K562 (cell line): Measurements from ENCODE around the gene GRAMD4. TPM values are rescaled to one million over a fixed set of nuclear protein-coding genes. Genes with fewer than 3 reads are reported as not detected.

ENCODE experiments used
- ATF6 ChIP-seq: sonication (generic); formaldehyde crosslinking; IDR thresholded peaks from 2 replicates; pipeline ENCODE4 v1.4.0; 2020; ENCODE audit warnings: mild to moderate bottlenecking, missing genetic modification reagents
- BRF1 ChIP-seq: IDR thresholded peaks from 3 replicates; pipeline ENCODE4 v1.6.1; 2011; ENCODE audit warnings: borderline replicate concordance, mild to moderate bottlenecking; ENCODE audit not compliant: insufficient read length; ENCODE audit errors: extremely low read depth
- CBX3 ChIP-seq, 2 experiments: IDR thresholded peaks; 1 replicate in 1 of 2; 2 replicates in 1 of 2; pipeline ENCODE4 v1.6.1; 2012; ENCODE audit warnings: inconsistent platforms in 2 of 2, low read length in 2 of 2, borderline replicate concordance in 1 of 2, control low read depth in 1 of 2
- CCNT2 ChIP-seq: IDR thresholded peaks from 2 replicates; pipeline ENCODE4 v1.6.1; 2011; ENCODE audit warnings: borderline replicate concordance, low read depth, mild to moderate bottlenecking, moderate library complexity, mixed read lengths, low read length; ENCODE audit not compliant: insufficient read length; ENCODE audit errors: extremely low read depth
- CHCHD3 ChIP-seq: fragments of 250-450 bp; sonication (Bioruptor Pico); IDR thresholded peaks from 2 replicates; pipeline ENCODE4 v2.1.2; 2022; ENCODE audit warnings: mild to moderate bottlenecking
- GABPB1 ChIP-seq: sonication (generic); formaldehyde crosslinking; IDR thresholded peaks from 2 replicates; pipeline ENCODE4 v1.8.0; 2022; ENCODE audit warnings: mild to moderate bottlenecking, missing genetic modification reagents
- GATA2 ChIP-seq: sonication (generic); formaldehyde crosslinking; IDR thresholded peaks from 2 replicates; pipeline ENCODE4 v1.4.0; 2020; ENCODE audit warnings: mild to moderate bottlenecking, missing genetic modification reagents
- HDAC1 ChIP-seq, 2 experiments: fragments of 450-650 bp; IDR thresholded peaks; 2 replicates each; pipeline ENCODE4 v1.6.1; 2016 to 2017; ENCODE audit warnings: inconsistent platforms in 1 of 2, mild to moderate bottlenecking in 1 of 2, moderate library complexity in 1 of 2
- HDAC3 ChIP-seq: fragments of 450-650 bp; IDR thresholded peaks from 2 replicates; pipeline ENCODE4 v1.6.1; 2018; ENCODE audit warnings: borderline replicate concordance, mild to moderate bottlenecking, moderate library complexity; ENCODE audit not compliant: partially characterized antibody
- MCM2 ChIP-seq: fragments of 450-650 bp; IDR thresholded peaks from 2 replicates; pipeline ENCODE4 v1.6.1; 2017; ENCODE audit warnings: low read depth, mild to moderate bottlenecking
- MITF ChIP-seq: IDR thresholded peaks from 2 replicates; pipeline ENCODE4 v1.6.1; 2014; ENCODE audit warnings: antibody characterized with exemption
- NELFE ChIP-seq: IDR thresholded peaks from 2 replicates; pipeline ENCODE4 v1.6.1; 2011; ENCODE audit warnings: mild to moderate bottlenecking; ENCODE audit not compliant: insufficient read depth, insufficient read length
- NR2C2 ChIP-seq, 2 experiments: fragments of 200-800 bp in 1 of 2; sonication (Bioruptor generic) in 1 of 2; sonication (generic) in 1 of 2; formaldehyde crosslinking in 1 of 2; IDR thresholded peaks; 2 replicates each; pipeline versions ENCODE4 v1.6.1 to v1.8.0; 2016 to 2022; ENCODE audit warnings: mild to moderate bottlenecking in 1 of 2, missing compliant biosample characterization in 1 of 2, missing genetic modification characterization in 1 of 2, missing genetic modification reagents in 1 of 2
- PML ChIP-seq: IDR thresholded peaks from 2 replicates; pipeline ENCODE4 v1.6.1; 2012; ENCODE audit warnings: low read length, inconsistent platforms
- POLR2H ChIP-seq: IDR thresholded peaks from 2 replicates; pipeline ENCODE4 v1.6.1; 2016; ENCODE audit warnings: missing genetic modification characterization, low read depth, mild to moderate bottlenecking, control low read depth, missing compliant biosample characterization, moderate library complexity
- PRMT5 ChIP-seq: sonication (generic); formaldehyde crosslinking; IDR thresholded peaks from 2 replicates; pipeline ENCODE4 v1.5.0; 2020; ENCODE audit warnings: missing genetic modification reagents
- RBFOX2 ChIP-seq: fragments of 200-400 bp; formaldehyde crosslinking; IDR thresholded peaks from 2 replicates; pipeline ENCODE4 v1.6.1; 2017; ENCODE audit warnings: low read depth, mild to moderate bottlenecking, low read length, moderate library complexity
- ZBTB33 ChIP-seq: sonication (generic); formaldehyde crosslinking; IDR thresholded peaks from 2 replicates; pipeline ENCODE4 v1.8.1; 2023; ENCODE audit warnings: mild to moderate bottlenecking, missing genetic modification reagents
- ZFP36 ChIP-seq: fragments of 150-350 bp; IDR thresholded peaks from 2 replicates; pipeline ENCODE4 v1.6.1; 2018; ENCODE audit warnings: low read length, low read depth; ENCODE audit not compliant: partially characterized antibody
- ZNF121 ChIP-seq: sonication (generic); formaldehyde crosslinking; conservative IDR thresholded peaks from 2 replicates; pipeline ENCODE4 v1.8.0; 2022; ENCODE audit warnings: missing genetic modification reagents
- ZNF232 ChIP-seq: sonication (generic); formaldehyde crosslinking; IDR thresholded peaks from 2 replicates; pipeline ENCODE4 v1.8.0; 2022; ENCODE audit warnings: mild to moderate bottlenecking, missing genetic modification reagents
- ZNF354B ChIP-seq: fragments of 250-450 bp; sonication (Bioruptor Pico); IDR thresholded peaks from 2 replicates; pipeline ENCODE4 v1.4.0; 2020
- ZNF589 ChIP-seq: fragments of 200-800 bp; sonication (Bioruptor generic); IDR thresholded peaks from 2 replicates; pipeline ENCODE4 v1.6.1; 2016; ENCODE audit warnings: low read depth, missing genetic modification characterization, missing compliant biosample characterization
- ZNF780A ChIP-seq: fragments of 250-450 bp; sonication (Bioruptor Pico); IDR thresholded peaks from 2 replicates; pipeline ENCODE4 v1.5.0; 2021; ENCODE audit warnings: mild to moderate bottlenecking
- ZNF830 ChIP-seq: fragments of 250-450 bp; sonication (Bioruptor Pico); IDR thresholded peaks from 2 replicates; pipeline ENCODE4 v1.5.0; 2021; ENCODE audit warnings: mild to moderate bottlenecking
- ZSCAN32 ChIP-seq: fragments of 450-650 bp; formaldehyde crosslinking; IDR thresholded peaks from 2 replicates; pipeline ENCODE4 v1.4.0; 2020; ENCODE audit warnings: mild to moderate bottlenecking, moderate library complexity
- polyA plus RNA-seq, 8 experiments: library from polyadenylated mRNA; depleted of rRNA in 4 of 8; stranded (reverse) in 5 of 8; unstranded in 3 of 8; fragments of >200 nt; fragmentation: Nextera tagmentation in 2 of 8; fragmentation: Illumina TruSeq in 1 of 8; extraction: Ambion mirVana in 2 of 8; extraction: Trizol in 1 of 8; gene quantifications; 2 replicates each; pipeline versions ENCODE4 v1.2.1 to v1.2.3, GENCODE V29; 2011 to 2014; ENCODE audit warnings: inconsistent platforms in 1 of 8, missing spikeins in 1 of 8
- total RNA-seq, 7 experiments: library from RNA; depleted of rRNA in 6 of 7; stranded (reverse); fragments of >200 nt in 6 of 7; fragmentation: Illumina TruSeq in 2 of 7; extraction: Trizol in 2 of 7; gene quantifications; 2 replicates each; pipeline versions ENCODE4 v1.2.1 to v1.2.3, GENCODE V29; 2011 to 2021; ENCODE audit warnings: low replicate concordance in 1 of 7

Gene GRAMD4
- total and polyA plus RNA-seq, 9 of the 15 experiments (the other 6 are each of a cell fraction or from before 2014, with no cell fraction given): 0.18 to 44.8 (median 18.6) TPM

GRCh38 chr22:46604306-46604690 lies 15.9 kb upstream of the GRAMD4 start (continued):
- peak; percentile 74 for TF ChIP-seq PML
- peak; percentile 43; the same call in 1 of the 2 replicates for TF ChIP-seq GABPB1 (CRISPR knock-in tag)
- TF ChIP-seq ZNF232 (CRISPR knock-in tag): no peak
- TF ChIP-seq ZNF589 (CRISPR knock-in tag): no peak
- TF ChIP-seq BRF1: no peak
- TF ChIP-seq GATA2: peak; percentile 85
- no peak for TF ChIP-seq ZNF354B (CRISPR knock-in tag)
- no peak; the same call in 1 of the 2 replicates for TF ChIP-seq RBFOX2
- TF ChIP-seq ZFP36: no peak
- TF ChIP-seq ATF6 (CRISPR knock-in tag): no peak
- no peak for TF ChIP-seq ZNF830 (CRISPR knock-in tag)
- TF ChIP-seq CBX3 (IDR thresholded peaks at IDR 0.05; ENCODE audit: borderline replicate concordance in 1 of 2, low read length in 2 of 2): no peak
- no peak for TF ChIP-seq CHCHD3
- TF ChIP-seq ZSCAN32 (CRISPR knock-in tag): no peak
- peak; percentile 77 for TF ChIP-seq HDAC3
- TF ChIP-seq HDAC1 (IDR thresholded peaks at IDR 0.05): peak in 1 of 2 experiments; percentile 78; a peak in 2 of 4 replicates
- TF ChIP-seq ZBTB33 (CRISPR knock-in tag): no peak
- TF ChIP-seq ZNF121: no peak
- peak; percentile 84 for TF ChIP-seq POLR2H (tag)
- no peak for TF ChIP-seq NELFE
- peak; percentile 73 for TF ChIP-seq MITF
- TF ChIP-seq NR2C2 (CRISPR knock-in tag; IDR thresholded peaks at IDR 0.05): no peak
- TF ChIP-seq NR2C2 (tag; IDR thresholded peaks at IDR 0.05): peak; percentile 39
- no peak for TF ChIP-seq ZNF780A (CRISPR knock-in tag)
- no peak for TF ChIP-seq PRMT5
- TF ChIP-seq CCNT2: peak; percentile 80
- no peak for TF ChIP-seq MCM2
